NB4 (cell line): ENCODE measurements around the gene LCLAT1.

Source experiments
- CTCF ChIP-seq: IDR thresholded peaks from one replicate; pipeline ENCODE4 v1.5.1; 2012; ENCODE audit warnings: low read depth, low read length
- MAX ChIP-seq: IDR thresholded peaks from 2 replicates; pipeline ENCODE4 v1.6.1; 2011; ENCODE audit warnings: low read depth, low read length
- POLR2A ChIP-seq: IDR thresholded peaks from 2 replicates; pipeline ENCODE4 v1.6.1; 2011; ENCODE audit warnings: mild to moderate bottlenecking; ENCODE audit not compliant: insufficient read length; ENCODE audit errors: extremely low read depth

GRCh38 chr2:30588994-30589393, 141.9 kb downstream of the LCLAT1 start:
- TF ChIP-seq CTCF = no peak
- TF ChIP-seq MAX = no peak
- no peak for TF ChIP-seq POLR2A
